Cardiac fibroblast (primary cell): ENCODE measurements around the gene HEATR5B.

ENCODE experiments used
- DNase-seq, 2 donors: peaks; one replicate each; pipeline versions ENCODE4 v3.0.0 to v3.0.0-alpha.2; 2010; ENCODE audit warnings: low read depth in 2 of 2
- H3K4me3 ChIP-seq, 2 donors: replicated peaks in 1 of 2; 1 replicate in 1 of 2; 2 replicates in 1 of 2; pipeline ENCODE4 v1.5.1; 2011; ENCODE audit warnings: low read depth in 2 of 2, low read length in 2 of 2, mild to moderate bottlenecking in 2 of 2, moderate library complexity in 1 of 2
- TF ChIP-seq, protein P1 (sequence below): IDR thresholded peaks from one replicate; pipeline ENCODE4 v1.5.1; 2011; ENCODE audit warnings: low read depth, mild to moderate bottlenecking, low read length, inconsistent platforms

HEATR5B gene

DNA sequence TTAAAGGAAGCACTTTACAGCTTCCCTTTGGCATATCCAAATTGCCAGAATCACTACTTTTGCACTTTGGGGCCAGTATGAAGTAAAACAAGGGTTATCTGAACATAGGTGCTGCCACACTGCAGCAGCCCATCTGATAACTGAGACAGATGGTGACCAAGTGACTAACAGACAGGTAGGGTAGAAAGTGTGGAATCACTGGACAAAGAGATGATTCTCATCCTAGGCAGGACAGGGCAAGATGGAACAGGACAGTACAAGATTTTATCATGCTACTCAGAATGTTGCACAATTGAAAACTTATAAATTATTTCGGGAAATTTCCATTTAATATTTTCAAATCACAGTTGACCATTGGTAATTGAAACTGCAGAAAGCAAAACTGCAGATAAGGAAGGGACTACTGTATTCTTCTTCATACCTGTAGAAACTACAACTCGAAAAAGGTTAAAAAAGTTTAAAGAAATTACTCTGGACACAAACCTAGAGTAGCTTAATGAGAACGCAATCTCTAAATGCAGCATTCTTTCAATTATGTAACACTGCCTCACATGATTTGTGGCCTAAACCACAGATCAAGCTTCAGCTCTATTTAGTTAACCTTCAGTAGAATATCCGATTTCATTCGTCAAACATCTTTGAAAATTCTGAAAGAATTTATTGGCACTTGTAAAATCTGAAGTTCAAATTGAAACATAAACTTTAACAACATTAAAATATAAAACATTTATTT, 31.4 kb downstream of the HEATR5B start:
- H3K4me3 ChIP-seq = no peak overlapping the region
- DNase-seq = no peak
- TF ChIP-seq, protein P1, sequence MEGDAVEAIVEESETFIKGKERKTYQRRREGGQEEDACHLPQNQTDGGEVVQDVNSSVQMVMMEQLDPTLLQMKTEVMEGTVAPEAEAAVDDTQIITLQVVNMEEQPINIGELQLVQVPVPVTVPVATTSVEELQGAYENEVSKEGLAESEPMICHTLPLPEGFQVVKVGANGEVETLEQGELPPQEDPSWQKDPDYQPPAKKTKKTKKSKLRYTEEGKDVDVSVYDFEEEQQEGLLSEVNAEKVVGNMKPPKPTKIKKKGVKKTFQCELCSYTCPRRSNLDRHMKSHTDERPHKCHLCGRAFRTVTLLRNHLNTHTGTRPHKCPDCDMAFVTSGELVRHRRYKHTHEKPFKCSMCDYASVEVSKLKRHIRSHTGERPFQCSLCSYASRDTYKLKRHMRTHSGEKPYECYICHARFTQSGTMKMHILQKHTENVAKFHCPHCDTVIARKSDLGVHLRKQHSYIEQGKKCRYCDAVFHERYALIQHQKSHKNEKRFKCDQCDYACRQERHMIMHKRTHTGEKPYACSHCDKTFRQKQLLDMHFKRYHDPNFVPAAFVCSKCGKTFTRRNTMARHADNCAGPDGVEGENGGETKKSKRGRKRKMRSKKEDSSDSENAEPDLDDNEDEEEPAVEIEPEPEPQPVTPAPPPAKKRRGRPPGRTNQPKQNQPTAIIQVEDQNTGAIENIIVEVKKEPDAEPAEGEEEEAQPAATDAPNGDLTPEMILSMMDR = no peak

DNA sequence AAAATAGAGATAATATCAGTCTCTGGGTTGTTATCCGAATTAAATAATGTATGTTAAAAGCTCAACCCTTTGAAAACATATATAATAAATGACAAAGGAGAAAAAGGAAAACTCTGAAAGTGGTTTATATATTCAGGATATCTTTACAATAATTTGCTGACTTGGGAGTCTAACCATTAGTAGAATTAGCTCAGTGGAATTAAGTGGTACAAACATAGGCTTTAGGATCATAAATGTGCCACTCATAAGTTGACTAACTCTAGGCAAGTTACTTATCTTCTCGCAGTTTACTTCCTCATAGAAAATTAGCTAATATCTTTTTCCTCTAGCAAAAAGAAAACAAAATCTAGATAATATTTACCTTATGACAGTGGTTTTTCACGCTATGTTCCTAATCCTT, 44.6 kb downstream of the HEATR5B start:
- TF ChIP-seq, protein P1 = no peak
- DNase-seq = no peak
- H3K4me3 ChIP-seq = no peak overlapping the region

DNA sequence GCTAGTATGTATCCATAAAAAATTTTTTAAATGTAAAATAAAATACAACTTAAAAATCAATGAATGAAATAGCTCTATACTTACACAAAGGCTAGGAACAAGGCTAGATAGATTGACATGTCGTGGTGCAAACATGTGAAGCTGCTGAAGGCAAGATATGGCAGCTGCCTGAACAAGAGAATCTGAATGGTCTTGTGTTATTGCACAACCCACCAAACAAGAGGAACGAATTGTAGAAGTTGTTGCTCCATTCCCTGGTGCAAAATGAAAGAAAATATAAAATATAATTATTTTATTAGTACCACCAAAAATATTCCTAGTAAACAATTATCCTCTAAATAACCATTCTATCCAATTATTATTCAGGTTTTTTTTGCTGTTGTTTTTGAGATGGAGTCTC, 46.4 kb downstream of the HEATR5B start:
- DNase-seq = no peak
- no peak overlapping the region for H3K4me3 ChIP-seq
- TF ChIP-seq, protein P1 = no peak

DNA sequence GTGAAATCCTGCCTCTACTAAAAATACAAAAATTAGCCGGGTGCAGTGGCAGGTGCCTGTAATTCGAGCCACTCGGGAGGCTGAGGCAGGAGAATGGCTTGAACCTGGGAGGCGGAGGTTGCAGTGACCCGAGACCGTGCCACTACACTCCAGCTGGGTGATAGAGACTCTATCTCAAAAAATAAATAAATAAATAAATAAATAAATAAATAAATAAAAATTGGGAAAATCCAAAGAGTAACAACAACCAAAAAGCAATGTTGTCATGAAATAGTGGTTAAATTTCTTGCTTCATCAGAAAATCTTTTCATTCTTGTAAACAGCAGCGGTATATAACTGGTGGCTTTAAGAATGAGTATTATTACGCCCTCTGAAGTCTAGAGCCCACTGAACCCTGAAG, 54.4 kb downstream of the HEATR5B start:
- DNase-seq = no peak
- no peak overlapping the region for H3K4me3 ChIP-seq
- TF ChIP-seq, protein P1 = no peak

DNA sequence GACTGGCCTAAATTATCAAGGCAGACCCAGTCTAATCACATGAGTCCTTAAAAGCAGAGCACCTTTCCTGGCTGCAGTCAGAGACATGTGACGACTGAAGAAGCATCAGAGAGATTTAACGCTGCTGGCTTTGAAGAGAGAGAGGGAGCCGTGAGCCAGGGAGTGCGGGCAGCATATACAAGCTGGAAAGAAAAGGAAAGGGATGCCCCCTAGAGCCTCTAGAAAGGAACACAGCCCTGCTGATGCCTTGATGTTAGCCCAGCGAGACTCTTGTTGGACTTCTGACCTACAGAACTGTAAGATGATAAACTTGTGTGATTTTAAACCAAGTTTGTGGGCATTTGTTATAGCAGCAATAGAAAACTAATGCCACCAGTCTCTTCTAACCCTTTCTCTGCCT, 58.1 kb downstream of the HEATR5B start:
- DNase-seq = peak; percentile 3 to 4
- TF ChIP-seq, protein P1 = peak; percentile 8
- H3K4me3 ChIP-seq = no peak overlapping the region

DNA sequence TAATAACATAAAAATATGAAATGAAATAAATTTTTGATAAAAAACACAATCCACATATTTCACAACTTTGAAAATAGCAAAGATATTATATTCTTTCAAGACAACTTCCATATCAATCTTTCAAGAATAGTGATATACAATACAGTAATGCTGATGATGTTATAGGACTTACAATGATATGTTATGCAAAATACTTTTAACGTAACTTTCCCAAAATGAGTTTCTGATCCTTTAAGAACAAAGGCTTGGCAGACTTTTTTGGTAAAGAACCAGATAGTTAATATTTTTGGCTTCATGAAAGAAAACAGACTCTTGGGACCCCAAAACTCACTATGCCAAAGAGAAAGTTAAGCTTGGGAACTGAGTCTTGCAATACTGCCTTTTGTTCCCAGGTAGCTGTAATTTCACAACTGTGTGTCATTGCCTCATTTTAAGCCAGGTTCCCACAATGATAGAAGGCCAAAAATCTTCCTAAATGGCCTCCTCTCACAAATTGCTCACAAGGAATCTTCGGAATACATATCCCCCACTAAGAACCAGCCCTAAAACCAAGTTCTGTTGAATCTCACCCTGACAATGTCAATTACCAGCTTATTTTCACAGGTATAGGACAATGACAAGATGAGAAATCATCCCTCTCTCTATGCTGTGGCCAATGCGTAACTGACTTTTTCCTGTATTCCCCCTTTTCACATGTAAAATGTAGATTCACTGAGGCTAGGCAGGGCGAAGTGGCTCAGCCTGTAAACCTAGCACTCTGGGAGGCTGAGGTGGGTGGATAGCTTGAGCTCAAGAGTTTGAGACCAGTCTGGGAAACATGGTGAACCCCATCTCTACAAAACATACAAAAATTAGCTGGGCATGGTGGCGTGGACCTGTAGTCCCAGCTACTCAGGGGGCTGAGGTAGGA, 63.0 kb downstream of the HEATR5B start:
- TF ChIP-seq, protein P1 = no peak
- peak; percentile 46 to 50 for DNase-seq
- H3K4me3 ChIP-seq = no peak overlapping the region
